GM12864 (cell line): Measurements from ENCODE around the gene GALNT9.
"Not testable (repeated sequence)": the region's sequence is repeated elsewhere in the genome, so short reads cannot be mapped to it uniquely, and the experiment has no call there.

ENCODE experiments used
- DNase-seq: peaks from one replicate; pipeline ENCODE4 v3.0.0-alpha.2; 2011; ENCODE audit warnings: low read depth
- H3K4me3 ChIP-seq: 2 replicates; pipeline ENCODE4 v1.5.1; 2011; ENCODE audit warnings: mild to moderate bottlenecking, low read depth, low read length, control low read depth
- TF ChIP-seq, protein P1 (sequence below): IDR thresholded peaks from 2 replicates; pipeline ENCODE4 v1.5.1; 2011; ENCODE audit warnings: low read depth, mild to moderate bottlenecking, moderate library complexity, low read length, control low read depth, inconsistent platforms; ENCODE audit errors: missing control alignments

GALNT9 gene

DNA sequence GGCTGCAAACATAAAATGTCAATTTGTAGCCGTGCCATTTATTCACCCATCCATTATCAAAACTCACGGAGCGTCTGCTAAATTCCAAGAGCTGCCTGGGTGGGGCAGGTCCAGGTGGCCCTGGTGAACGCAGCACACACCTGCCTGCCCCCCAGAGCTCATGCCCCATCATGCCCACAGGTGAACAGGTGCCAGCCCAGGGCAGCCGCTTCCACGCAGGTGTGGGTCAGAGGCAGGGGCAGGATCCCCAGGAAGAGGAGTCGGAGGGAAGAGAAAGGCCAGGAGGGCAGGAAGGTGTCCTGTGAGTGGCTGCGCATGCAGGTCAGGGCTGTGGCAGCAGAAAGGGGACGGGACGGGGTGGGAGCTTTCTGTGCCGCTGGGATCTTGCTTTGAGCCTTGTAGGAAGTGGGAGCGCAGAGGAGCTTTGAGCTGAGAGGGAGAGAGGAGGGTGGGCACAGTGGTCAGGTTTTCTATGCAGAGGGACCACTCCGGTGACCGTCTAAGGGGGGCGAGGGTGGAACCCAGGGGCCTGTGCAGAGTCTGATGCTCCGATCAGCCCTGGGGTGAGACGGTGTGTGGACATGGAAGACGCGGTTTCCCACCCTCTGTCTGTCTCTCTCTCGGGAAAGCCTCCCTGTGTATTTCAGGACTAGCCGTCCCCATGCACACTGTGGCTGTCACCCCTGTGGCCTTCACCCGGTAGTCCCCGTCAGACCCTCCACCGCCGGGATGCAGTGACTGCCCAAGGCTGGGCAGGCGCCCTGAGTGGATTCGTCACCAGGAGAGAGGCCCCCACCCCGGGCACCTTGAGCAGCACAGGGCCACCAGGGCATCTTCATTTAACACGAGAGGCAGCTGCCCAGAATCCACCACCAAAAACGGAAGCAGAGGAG, 26.7 kb downstream of the GALNT9 start:
- no peak for DNase-seq
- TF ChIP-seq, protein P1, sequence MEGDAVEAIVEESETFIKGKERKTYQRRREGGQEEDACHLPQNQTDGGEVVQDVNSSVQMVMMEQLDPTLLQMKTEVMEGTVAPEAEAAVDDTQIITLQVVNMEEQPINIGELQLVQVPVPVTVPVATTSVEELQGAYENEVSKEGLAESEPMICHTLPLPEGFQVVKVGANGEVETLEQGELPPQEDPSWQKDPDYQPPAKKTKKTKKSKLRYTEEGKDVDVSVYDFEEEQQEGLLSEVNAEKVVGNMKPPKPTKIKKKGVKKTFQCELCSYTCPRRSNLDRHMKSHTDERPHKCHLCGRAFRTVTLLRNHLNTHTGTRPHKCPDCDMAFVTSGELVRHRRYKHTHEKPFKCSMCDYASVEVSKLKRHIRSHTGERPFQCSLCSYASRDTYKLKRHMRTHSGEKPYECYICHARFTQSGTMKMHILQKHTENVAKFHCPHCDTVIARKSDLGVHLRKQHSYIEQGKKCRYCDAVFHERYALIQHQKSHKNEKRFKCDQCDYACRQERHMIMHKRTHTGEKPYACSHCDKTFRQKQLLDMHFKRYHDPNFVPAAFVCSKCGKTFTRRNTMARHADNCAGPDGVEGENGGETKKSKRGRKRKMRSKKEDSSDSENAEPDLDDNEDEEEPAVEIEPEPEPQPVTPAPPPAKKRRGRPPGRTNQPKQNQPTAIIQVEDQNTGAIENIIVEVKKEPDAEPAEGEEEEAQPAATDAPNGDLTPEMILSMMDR = no peak
- H3K4me3 ChIP-seq = no peak overlapping the region

DNA sequence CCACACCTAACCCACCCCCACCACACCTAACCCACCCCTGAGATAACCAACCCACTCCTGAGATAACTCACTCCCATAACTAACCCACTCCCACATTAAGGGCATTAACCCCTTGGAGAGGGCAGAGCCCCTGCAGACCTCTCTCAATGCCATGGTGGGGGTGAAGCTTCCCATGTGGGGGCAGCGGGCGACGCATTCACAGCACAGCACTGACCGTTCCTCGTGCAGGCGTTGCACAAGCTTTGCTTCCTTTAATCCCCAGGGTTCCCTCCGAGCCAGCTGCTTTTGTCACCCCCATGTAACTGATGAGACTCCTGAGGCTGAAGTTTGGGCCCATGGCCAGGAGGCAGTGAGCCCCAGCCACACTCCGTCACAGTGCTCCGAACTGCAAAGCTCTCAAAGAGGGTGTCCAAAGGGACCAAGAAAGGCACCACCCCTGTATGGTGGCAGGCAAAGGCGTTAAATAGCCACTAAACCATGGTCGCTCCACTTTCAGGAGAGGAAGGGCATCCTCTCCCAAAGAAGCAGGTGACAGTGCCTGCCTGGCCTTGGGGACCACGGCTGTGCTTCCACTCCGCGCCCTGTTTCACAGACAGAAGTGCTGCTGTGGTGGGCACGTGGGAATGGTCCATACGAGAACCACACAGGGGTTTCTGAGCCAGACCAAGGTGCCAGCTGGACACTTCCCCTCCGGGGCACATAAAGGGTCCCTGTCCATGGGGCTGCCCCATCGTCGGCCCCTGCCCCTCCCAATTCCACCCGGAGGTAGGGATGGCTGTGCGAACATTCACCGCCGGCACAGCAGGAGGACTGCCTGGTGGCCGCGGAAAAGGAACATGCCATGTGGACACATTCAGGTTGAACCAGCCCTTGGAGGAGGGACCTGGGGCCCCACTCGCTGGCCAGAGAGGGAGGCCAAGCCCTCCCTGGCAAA, 28.3 kb downstream of the GALNT9 start:
- TF ChIP-seq, protein P1 = no peak
- no peak for DNase-seq
- no peak overlapping the region for H3K4me3 ChIP-seq

DNA sequence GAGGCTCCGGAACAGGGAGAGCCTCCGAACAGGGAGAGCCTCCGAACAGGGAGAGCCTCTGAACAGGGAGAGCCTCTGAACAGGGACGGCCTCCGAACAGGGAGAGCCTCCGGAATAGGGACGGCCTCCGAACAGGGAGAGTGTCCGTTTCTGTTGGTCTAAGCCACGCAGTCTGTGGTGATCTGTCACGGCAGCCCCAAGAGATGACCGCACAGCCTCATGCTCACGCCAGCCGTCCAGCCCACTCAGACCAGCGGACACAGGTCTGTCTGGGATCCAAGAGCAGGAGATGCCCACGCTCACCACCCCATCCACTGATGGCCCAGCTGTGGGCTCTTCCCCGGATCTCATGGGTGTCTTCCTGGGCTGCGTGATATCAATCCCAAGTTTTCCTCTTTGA, 33.3 kb downstream of the GALNT9 start:
- DNase-seq = no peak
- TF ChIP-seq, protein P1 = no peak
- no peak overlapping the region for H3K4me3 ChIP-seq

DNA sequence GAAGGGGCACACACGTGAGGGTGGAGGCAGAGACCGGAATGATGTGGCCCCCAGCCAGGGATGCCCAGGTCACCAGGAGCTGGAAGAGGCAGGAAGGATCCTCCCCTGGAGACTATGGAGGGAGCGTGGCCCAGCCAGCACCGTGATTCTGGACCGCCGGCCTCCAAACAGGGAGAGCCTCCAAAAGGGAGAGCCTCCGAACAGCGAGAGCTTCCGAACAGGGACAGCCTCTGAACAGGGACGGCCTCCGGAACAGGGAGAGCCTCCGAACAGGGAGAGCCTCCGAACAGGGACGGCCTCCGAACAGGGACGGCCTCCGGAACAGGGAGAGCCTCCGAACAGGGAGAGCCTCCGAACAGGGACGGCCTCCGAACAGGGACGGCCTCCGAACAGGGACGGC, 33.8 kb downstream of the GALNT9 start:
- not testable (repeated sequence) for DNase-seq, H3K4me3 ChIP-seq

DNA sequence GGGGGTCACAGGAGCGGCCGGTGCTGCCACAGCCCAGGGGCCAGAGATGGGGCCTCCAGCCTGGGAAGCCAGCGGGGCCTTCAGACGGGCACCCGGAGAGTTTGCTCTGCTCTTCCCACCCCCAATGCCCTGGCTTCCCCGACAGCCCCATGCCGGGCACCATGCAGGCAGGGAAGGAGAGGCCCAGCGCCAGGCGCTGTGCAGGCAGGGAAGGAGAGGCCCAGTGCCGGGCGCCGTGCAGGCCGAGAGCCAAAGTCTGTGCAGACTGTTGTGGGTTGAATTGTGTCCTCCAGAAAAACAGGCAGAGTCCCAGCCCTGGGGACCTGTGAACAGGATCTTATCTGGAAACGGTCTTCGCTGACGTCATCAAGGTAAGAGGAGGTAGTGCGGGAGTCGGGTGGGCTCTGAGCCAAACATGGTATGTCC, 34.3 kb downstream of the GALNT9 start:
- H3K4me3 ChIP-seq = no peak overlapping the region
- TF ChIP-seq, protein P1 = no peak

DNA sequence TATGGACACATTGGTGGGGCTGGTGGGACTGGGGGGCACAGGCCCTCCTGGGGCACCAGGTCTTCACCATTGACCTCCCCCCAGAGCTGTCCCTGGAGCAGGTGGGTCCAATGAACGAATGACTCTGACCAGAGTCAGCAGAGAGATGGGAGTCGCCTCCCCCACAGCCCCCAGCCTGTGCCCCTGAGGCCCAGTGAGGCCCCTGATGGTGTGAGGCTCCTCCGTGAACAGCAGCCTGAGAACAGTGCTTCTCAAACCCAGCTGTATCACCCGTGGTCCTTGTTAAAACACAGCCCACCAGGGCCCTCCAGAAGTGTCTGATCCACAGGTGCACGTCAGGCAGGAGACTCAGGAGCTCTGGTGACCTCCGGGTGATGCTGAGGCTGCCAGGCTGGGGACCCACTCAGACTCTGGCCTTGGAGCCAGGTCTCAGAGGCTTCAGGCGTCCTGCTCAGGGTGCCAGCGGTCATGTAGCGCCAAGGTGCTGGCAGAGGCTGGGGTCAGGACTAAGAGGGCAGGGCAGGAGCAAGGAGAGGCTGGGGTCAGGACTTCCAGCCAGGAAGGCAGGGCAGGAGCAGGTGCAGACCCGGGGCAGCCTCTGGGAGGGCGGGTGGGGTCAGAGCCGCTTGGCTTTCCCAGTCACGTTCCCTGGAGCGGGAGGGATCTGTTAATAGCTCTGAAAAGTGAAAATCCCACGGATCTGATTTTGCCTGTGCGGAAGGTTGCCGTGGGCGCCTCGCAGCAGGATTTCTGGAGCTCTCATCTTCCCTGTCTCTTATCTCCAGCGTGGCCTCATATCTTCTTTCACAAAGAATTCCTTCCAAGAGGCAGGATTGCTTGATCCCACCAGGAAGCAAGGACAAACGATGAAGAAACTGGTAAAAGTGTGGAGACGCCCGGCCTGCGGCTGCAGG, 35.0 kb downstream of the GALNT9 start:
- H3K4me3 ChIP-seq = no peak overlapping the region
- TF ChIP-seq, protein P1 = no peak
- no peak for DNase-seq

More for the DNA sequence above, 34.3 kb downstream of the GALNT9 start:
- no peak for DNase-seq
